ENCODE results near the gene SCARB1. TPM values are rescaled to one million over a fixed set of nuclear protein-coding genes. Genes with fewer than 3 reads are reported as not detected.
A peak's percentile ranks its signal among the peaks of the same experiment; 100 is the strongest.

The SCARB1 gene
- total RNA-seq, 1 experiment from 2014 or later, result 359 TPM

DNA sequence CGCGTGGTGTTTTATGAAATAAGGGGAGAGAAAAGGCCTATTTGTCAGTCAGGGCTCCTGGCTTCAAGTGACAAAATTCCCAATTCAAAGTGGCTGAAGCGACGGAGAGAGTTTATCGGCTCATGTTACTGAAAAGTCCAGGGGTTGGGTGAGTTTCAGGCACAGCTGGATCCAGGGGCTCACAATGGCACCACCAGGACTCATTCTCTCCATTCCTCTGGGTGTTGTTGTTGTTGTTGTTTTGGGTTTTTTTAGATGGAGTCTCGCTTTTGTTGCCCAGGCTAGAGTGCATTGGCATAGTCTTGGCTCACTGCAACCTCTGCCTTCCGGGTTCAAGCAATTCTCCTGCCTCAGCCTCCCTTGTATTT is 119.4 kb downstream of the SCARB1 start:
- H3K4me3 ChIP-seq (ENCODE audit: low read depth in 2 of 2, low read length in 2 of 2), result no peak overlapping the region
- peak overlapping the region; percentile 100 for H3K27ac ChIP-seq (ENCODE audit: low read length)
- no peaks in the 10 kb centered on the region for H3K27me3 ChIP-seq (ENCODE audit: control insufficient read depth, insufficient read depth, low read length)
- H3K4me1 ChIP-seq (ENCODE audit: control insufficient read depth, insufficient read depth, low read length), result peaks cover 88% of the 10 kb centered on the region
- ChIA-PET POLR2A (no interaction called here), CTCF (no interaction called here)
- DNase-seq (ENCODE audit: low read depth, low spot score), result no peak
- TF ChIP-seq SIN3A (IDR thresholded peaks at IDR 0.05; ENCODE audit: borderline replicate concordance, insufficient read depth, low read depth, low read length) (no peak), POLR2AphosphoS5 (IDR thresholded peaks at IDR 0.05; ENCODE audit: low read depth, low read length) (no peak)
- TF ChIP-seq, protein P1, sequence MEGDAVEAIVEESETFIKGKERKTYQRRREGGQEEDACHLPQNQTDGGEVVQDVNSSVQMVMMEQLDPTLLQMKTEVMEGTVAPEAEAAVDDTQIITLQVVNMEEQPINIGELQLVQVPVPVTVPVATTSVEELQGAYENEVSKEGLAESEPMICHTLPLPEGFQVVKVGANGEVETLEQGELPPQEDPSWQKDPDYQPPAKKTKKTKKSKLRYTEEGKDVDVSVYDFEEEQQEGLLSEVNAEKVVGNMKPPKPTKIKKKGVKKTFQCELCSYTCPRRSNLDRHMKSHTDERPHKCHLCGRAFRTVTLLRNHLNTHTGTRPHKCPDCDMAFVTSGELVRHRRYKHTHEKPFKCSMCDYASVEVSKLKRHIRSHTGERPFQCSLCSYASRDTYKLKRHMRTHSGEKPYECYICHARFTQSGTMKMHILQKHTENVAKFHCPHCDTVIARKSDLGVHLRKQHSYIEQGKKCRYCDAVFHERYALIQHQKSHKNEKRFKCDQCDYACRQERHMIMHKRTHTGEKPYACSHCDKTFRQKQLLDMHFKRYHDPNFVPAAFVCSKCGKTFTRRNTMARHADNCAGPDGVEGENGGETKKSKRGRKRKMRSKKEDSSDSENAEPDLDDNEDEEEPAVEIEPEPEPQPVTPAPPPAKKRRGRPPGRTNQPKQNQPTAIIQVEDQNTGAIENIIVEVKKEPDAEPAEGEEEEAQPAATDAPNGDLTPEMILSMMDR (IDR thresholded peaks at IDR 0.05), result no peak
- TF ChIP-seq, protein P2, sequence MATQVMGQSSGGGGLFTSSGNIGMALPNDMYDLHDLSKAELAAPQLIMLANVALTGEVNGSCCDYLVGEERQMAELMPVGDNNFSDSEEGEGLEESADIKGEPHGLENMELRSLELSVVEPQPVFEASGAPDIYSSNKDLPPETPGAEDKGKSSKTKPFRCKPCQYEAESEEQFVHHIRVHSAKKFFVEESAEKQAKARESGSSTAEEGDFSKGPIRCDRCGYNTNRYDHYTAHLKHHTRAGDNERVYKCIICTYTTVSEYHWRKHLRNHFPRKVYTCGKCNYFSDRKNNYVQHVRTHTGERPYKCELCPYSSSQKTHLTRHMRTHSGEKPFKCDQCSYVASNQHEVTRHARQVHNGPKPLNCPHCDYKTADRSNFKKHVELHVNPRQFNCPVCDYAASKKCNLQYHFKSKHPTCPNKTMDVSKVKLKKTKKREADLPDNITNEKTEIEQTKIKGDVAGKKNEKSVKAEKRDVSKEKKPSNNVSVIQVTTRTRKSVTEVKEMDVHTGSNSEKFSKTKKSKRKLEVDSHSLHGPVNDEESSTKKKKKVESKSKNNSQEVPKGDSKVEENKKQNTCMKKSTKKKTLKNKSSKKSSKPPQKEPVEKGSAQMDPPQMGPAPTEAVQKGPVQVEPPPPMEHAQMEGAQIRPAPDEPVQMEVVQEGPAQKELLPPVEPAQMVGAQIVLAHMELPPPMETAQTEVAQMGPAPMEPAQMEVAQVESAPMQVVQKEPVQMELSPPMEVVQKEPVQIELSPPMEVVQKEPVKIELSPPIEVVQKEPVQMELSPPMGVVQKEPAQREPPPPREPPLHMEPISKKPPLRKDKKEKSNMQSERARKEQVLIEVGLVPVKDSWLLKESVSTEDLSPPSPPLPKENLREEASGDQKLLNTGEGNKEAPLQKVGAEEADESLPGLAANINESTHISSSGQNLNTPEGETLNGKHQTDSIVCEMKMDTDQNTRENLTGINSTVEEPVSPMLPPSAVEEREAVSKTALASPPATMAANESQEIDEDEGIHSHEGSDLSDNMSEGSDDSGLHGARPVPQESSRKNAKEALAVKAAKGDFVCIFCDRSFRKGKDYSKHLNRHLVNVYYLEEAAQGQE (IDR thresholded peaks at IDR 0.05; ENCODE audit: insufficient read depth in 1 of 2, low read depth in 2 of 2, low read length in 1 of 2), result no peak
- in situ Hi-C loops (cut with HindIII; ENCODE audit: low pct_unique_long_range_greater_than_20kb, low sequenced_read_pairs), result no loop called here
- BruUV-seq (replicated peaks), result no TSS peak
- no peak for ATAC-seq
- intact Hi-C loops (cut with micrococcal nuclease; ENCODE audit: unreplicated experiment), result no loop called here
- peaks cover 3% of the 10 kb centered on the region; the same call in 1 of the 2 replicates for H3K9me3 ChIP-seq (ENCODE audit: control insufficient read depth, insufficient read depth, low read depth, low read length)
- no peaks in the 10 kb centered on the region for H3K36me3 ChIP-seq (ENCODE audit: control insufficient read depth, insufficient read depth, low read length)

DNA sequence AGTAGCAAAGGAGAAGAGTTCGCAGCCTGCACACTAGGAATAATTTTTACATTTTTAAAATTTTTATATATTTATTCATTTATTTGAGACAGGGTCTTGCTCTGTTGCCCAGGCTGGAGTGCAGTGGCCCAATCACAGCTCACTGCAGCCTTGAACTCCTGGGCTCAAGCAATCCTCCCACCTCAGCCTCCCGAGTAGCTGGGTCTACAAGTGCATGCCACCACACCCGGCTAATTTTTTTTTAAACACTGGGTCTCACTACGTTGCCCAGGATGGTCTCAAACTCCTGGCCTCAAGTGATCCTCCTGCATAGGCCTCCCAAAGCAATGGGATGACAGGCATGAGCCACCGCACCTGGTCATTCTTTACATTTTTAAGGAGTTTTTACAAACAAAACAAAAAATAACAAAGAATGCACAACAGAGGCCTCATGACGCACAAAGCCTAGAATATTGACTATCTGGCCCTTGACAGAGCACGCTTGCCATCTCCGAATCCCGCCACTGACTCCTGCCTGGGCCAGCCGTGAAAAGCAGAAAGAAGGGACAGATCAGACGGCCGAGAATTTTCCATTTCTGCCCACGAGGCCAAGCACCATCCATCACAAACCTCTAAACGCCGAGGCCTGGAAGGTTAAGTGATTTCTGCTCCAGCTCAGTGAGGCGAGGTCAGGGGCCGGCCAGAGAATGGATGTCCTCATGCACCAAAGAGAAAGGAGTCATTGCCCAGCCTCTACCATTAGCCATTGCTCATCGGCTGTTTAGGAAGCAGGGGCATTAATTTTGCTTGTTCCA is 120.0 kb downstream of the SCARB1 start:
- H3K4me3 ChIP-seq (ENCODE audit: low read depth in 2 of 2, low read length in 2 of 2), result no peak overlapping the region
- in situ Hi-C loops (cut with HindIII; ENCODE audit: low pct_unique_long_range_greater_than_20kb, low sequenced_read_pairs) (no loop called here), intact Hi-C loops (cut with micrococcal nuclease; ENCODE audit: unreplicated experiment) (no loop called here)
- H3K27me3 ChIP-seq (ENCODE audit: control insufficient read depth, insufficient read depth, low read length), result no peaks in the 10 kb centered on the region
- peaks cover 92% of the 10 kb centered on the region for H3K4me1 ChIP-seq (ENCODE audit: control insufficient read depth, insufficient read depth, low read length)
- ATAC-seq, result no peak
- H3K36me3 ChIP-seq (ENCODE audit: control insufficient read depth, insufficient read depth, low read length), result no peaks in the 10 kb centered on the region
- H3K27ac ChIP-seq (ENCODE audit: low read length), result peak overlapping the region; percentile 100
- TF ChIP-seq, protein P2 (IDR thresholded peaks at IDR 0.05; ENCODE audit: insufficient read depth in 1 of 2, low read depth in 2 of 2, low read length in 1 of 2), result no peak
- TF ChIP-seq, protein P1 (IDR thresholded peaks at IDR 0.05), result no peak
- no peak for TF ChIP-seq POLR2AphosphoS5 (IDR thresholded peaks at IDR 0.05; ENCODE audit: low read depth, low read length)
- TF ChIP-seq SIN3A (IDR thresholded peaks at IDR 0.05; ENCODE audit: borderline replicate concordance, insufficient read depth, low read depth, low read length), result no peak
- TF ChIP-seq TCF7L2 (IDR thresholded peaks at IDR 0.05; ENCODE audit: low read depth, low read length), result no peak
- no TSS peak for BruUV-seq (replicated peaks)
- DNase-seq (ENCODE audit: low read depth, low spot score), result no peak
- ChIA-PET POLR2A (no interaction called here), CTCF (interaction anchor here (0.5 kb wide), 1 partner anchor 10 kb away, joined by 3 read pairs; no protein-coding TSS in a partner anchor)
- peaks cover 3% of the 10 kb centered on the region; the same call in 1 of the 2 replicates for H3K9me3 ChIP-seq (ENCODE audit: control insufficient read depth, insufficient read depth, low read depth, low read length)

Measured in Panc1 (cell line).